A549 (cell line): ENCODE measurements around the gene HLX. TPM values are rescaled to one million over a fixed set of nuclear protein-coding genes. Genes with fewer than 3 reads are reported as not detected.

Experiments used
- ATAC-seq, 2 experiments: fragments of 200-7000 bp in 1 of 2; fragments of >200 bp in 1 of 2; cut with Nextera tagmentation in 1 of 2; cut with Tn5 transposase in 1 of 2; 3 replicates each; pipeline versions ENCODE4 v1.8.0 to v1.9.1; 2018 to 2020; ENCODE audit warnings: mild to moderate bottlenecking in 1 of 2, moderate library complexity in 1 of 2
- CTCF ChIA-PET: fragments of 300-600 bp; sonication (Branson Sonifier 250); formaldehyde crosslinking; extraction: SDS; loops from one replicate; lab custom pipeline; 2021; ENCODE audit warnings: antibody characterized with exemption, inconsistent platforms; lab: Yijun Ruan, JAX
- POLR2A ChIA-PET: fragments of 350-600 bp; formaldehyde crosslinking; extraction: SDS; loops from one replicate; lab custom pipeline; 2021; ENCODE audit warnings: antibody characterized with exemption, inconsistent platforms; lab: Yijun Ruan, JAX
- DNase-seq, 2 experiments: peaks; one replicate each; pipeline versions ENCODE4 v3.0.0 to v3.0.0-alpha.2; 2011 to 2016; ENCODE audit warnings: low read depth in 1 of 2, low spot score in 1 of 2
- FAIRE-seq: peaks from 2 replicates; lab custom pipeline; 2011; peaks lifted over from hg19 to GRCh38; lab: Jason Lieb, UNC
- H3K27ac ChIP-seq, 2 experiments: fragments of >200 bp; sonication (Bioruptor Twin); formaldehyde crosslinking; 3 replicates each; pipeline ENCODE4 v1.5.1; 2016 to 2017
- H3K4me1 ChIP-seq: fragments of >200 bp; sonication (Bioruptor Twin); formaldehyde crosslinking; 3 replicates; pipeline ENCODE4 v1.6.1; 2016
- H3K4me2 ChIP-seq: fragments of >200 bp; sonication (Bioruptor Twin); formaldehyde crosslinking; 3 replicates; pipeline ENCODE4 v1.6.1; 2016
- H3K4me3 ChIP-seq: fragments of >200 bp; sonication (Bioruptor Twin); formaldehyde crosslinking; 3 replicates; pipeline ENCODE4 v1.5.1; 2016
- H3K9me3 ChIP-seq: fragments of >200 bp; sonication (Bioruptor Twin); formaldehyde crosslinking; 3 replicates; pipeline ENCODE4 v1.6.1; 2016
- BHLHE40 ChIP-seq: IDR thresholded peaks from 2 replicates; pipeline ENCODE4 v1.6.1; 2012; ENCODE audit warnings: low read depth, low read length, inconsistent platforms
- CHD2 ChIP-seq: fragments of 150-350 bp; IDR thresholded peaks from 2 replicates; pipeline ENCODE4 v1.6.1; 2014; ENCODE audit warnings: low read length; ENCODE audit not compliant: partially characterized antibody
- CHD4 ChIP-seq: fragments of 200-600 bp; sonication (generic); IDR thresholded peaks from 2 replicates; pipeline ENCODE4 v1.6.1; 2016; ENCODE audit warnings: antibody characterized with exemption, mild to moderate bottlenecking, borderline replicate concordance
- E2F6 ChIP-seq: IDR thresholded peaks from 2 replicates; pipeline ENCODE4 v1.6.1; 2012; ENCODE audit warnings: low read depth, borderline replicate concordance
- EHF ChIP-seq: fragments of 250-450 bp; sonication (Bioruptor Pico); IDR thresholded peaks from 2 replicates; pipeline ENCODE4 v1.5.0; 2020; ENCODE audit warnings: mild to moderate bottlenecking
- EHMT2 ChIP-seq: fragments of 200-600 bp; sonication (generic); IDR thresholded peaks from 2 replicates; pipeline ENCODE4 v1.6.1; 2016; ENCODE audit warnings: antibody characterized with exemption, low read depth, mild to moderate bottlenecking, moderate library complexity
- EP300 ChIP-seq, 2 experiments: fragments of >200 bp; sonication (Bioruptor Twin); formaldehyde crosslinking; IDR thresholded peaks; 2 replicates in 1 of 2; 3 replicates in 1 of 2; pipeline ENCODE4 v1.6.1; 2016 to 2017
- ESRRA ChIP-seq: fragments of 150-350 bp; IDR thresholded peaks from 2 replicates; pipeline ENCODE4 v1.6.1; 2014; ENCODE audit warnings: mild to moderate bottlenecking, low read length, borderline replicate concordance
- FOSL2 ChIP-seq, 2 experiments: fragments of 450-650 bp in 1 of 2; fragments of >200 bp in 1 of 2; sonication (Bioruptor Twin) in 1 of 2; formaldehyde crosslinking; IDR thresholded peaks; 2 replicates each; pipeline versions ENCODE4 v1.5.0 to v1.6.1; 2016 to 2020; ENCODE audit warnings: mild to moderate bottlenecking in 1 of 2, moderate library complexity in 1 of 2
- FOXS1 ChIP-seq: fragments of 250-450 bp; sonication (Bioruptor Pico); IDR thresholded peaks from 2 replicates; pipeline ENCODE4 v1.5.0; 2020; ENCODE audit warnings: mild to moderate bottlenecking, moderate library complexity
- HOXA7 ChIP-seq: fragments of 250-450 bp; sonication (Bioruptor Pico); IDR thresholded peaks from 2 replicates; pipeline ENCODE4 v1.5.0; 2020; ENCODE audit warnings: mild to moderate bottlenecking, moderate library complexity
- HOXB5 ChIP-seq: fragments of 250-450 bp; sonication (Bioruptor Pico); IDR thresholded peaks from 2 replicates; pipeline ENCODE4 v1.5.0; 2020; ENCODE audit warnings: mild to moderate bottlenecking, moderate library complexity
- JUNB ChIP-seq: fragments of >200 bp; sonication (Bioruptor Twin); formaldehyde crosslinking; IDR thresholded peaks from 2 replicates; pipeline ENCODE4 v1.6.1; 2016
- MYC ChIP-seq: IDR thresholded peaks from 2 replicates; pipeline ENCODE4 v1.6.1; 2012; ENCODE audit warnings: mild to moderate bottlenecking, inconsistent platforms, low read length, improper control_type of control experiment, borderline replicate concordance
- NFE2L2 ChIP-seq: fragments of 150-350 bp; conservative IDR thresholded peaks from 2 replicates; pipeline ENCODE4 v1.6.1; 2014; ENCODE audit warnings: low read length
- NPAS2 ChIP-seq: fragments of 250-450 bp; sonication (Bioruptor Pico); IDR thresholded peaks from 2 replicates; pipeline ENCODE4 v1.8.0; 2022; ENCODE audit warnings: mild to moderate bottlenecking, moderate library complexity, borderline replicate concordance
- POLR2AphosphoS2 ChIP-seq: conservative IDR thresholded peaks from 2 replicates; pipeline ENCODE4 v1.6.1; 2012; ENCODE audit warnings: low read length, improper control_type of control experiment, inconsistent platforms
- RFX5 ChIP-seq: fragments of 450-650 bp; IDR thresholded peaks from 2 replicates; pipeline ENCODE4 v1.7.1; 2014; ENCODE audit warnings: antibody characterized with exemption, mild to moderate bottlenecking, moderate library complexity
- TP53 ChIP-seq: fragments of 250-450 bp; sonication (Bioruptor Pico); IDR thresholded peaks from 2 replicates; pipeline ENCODE4 v1.5.0; 2021; ENCODE audit warnings: mild to moderate bottlenecking, moderate library complexity
- ZC3H11A ChIP-seq: fragments of 450-650 bp; IDR thresholded peaks from 2 replicates; pipeline ENCODE4 v1.6.1; 2014; ENCODE audit warnings: antibody characterized with exemption, mild to moderate bottlenecking
- ZNF302 ChIP-seq: fragments of 250-450 bp; sonication (Bioruptor Pico); IDR thresholded peaks from 2 replicates; pipeline ENCODE4 v1.9.0; 2021; ENCODE audit warnings: inconsistent platforms, mild to moderate bottlenecking, moderate library complexity
- ZSCAN20 ChIP-seq: fragments of 250-450 bp; sonication (Bioruptor Pico); IDR thresholded peaks from 2 replicates; pipeline ENCODE4 v1.8.0; 2022; ENCODE audit warnings: mild to moderate bottlenecking, moderate library complexity
- WGBS: methylation state at CpG from one replicate; pipeline ENCODE4 v1.1.6; 2017; ENCODE audit errors: missing lambda C conversion rate; 5-methylcytosine and 5-hydroxymethylcytosine counted together
- polyA plus RNA-seq, 4 experiments: library from polyadenylated mRNA; depleted of rRNA in 3 of 4; stranded (reverse); fragments of >200 nt; fragmentation: RNase III in 1 of 4; extraction: RNeasy Plus Mini Kit Qiagen cat#74134 plus additional on column Dnase treatment in 1 of 4; gene quantifications; 2 replicates in 3 of 4; 3 replicates in 1 of 4; pipeline ENCODE4 v1.2.3, GENCODE V29; 2011 to 2017
- TF ChIP-seq, protein P1 (sequence below): fragments of >200 bp; sonication (Bioruptor Twin); formaldehyde crosslinking; IDR thresholded peaks from 3 replicates; pipeline ENCODE4 v1.6.1; 2016
- TF ChIP-seq, protein P2 (sequence below): IDR thresholded peaks from 2 replicates; pipeline ENCODE4 v1.6.1; 2012

HLX gene
- polyA plus RNA-seq, 2 of the 4 experiments (the other 2 are of a cell fraction): 0.70 to 5.6 TPM

DNA sequence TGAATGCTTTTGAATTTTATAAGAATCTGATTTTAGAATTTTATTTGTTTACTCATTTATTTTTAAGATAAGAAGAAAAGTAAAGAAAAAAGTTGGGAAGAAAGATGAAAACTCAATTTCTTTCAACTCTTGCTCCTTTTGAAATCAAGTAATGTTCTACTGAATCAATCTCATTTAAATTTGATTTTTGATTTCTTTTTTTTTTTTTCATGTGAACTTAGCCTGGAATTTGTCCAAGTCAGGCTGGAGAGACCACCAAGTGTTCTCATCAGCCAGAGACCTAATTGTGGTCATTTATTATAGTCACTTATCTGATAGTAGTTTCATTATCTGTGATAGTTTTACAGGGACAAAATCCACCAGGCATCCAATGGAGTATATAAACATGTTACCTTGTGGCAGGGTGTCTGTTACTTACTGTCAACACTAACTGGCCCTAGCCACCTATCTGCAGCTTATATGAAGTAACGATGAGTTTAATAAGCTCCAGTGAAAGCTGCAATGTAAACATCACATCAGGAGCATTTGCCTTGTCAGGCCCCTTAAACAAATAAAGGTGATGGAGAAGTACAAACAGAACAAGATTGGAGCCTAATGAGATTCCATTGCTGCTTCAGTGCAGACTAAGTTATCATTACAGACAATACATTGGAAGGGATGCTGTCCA is 39.2 kb downstream of the HLX start:
- Histone ChIP-seq H3K4me2 (no peak overlapping the region), H3K4me1 (0 out of 3 replicates have a peak, but pooled peaks cover 5% of the 10 kb centered on the region), H3K4me3 (no peak overlapping the region), H3K9me3 (no peaks in the 10 kb centered on the region), H3K27ac (no peak overlapping the region)
- no peak for DNase-seq
- FAIRE-seq: no peak
- WGBS: 5% methylated on average over 1 of the region's 1 CpG
- ATAC-seq: no peak
- no peak for TF ChIP-seq ZSCAN20 (CRISPR knock-in tag)
- TF ChIP-seq EHF (CRISPR knock-in tag): no peak
- TF ChIP-seq POLR2AphosphoS2: no peak
- TF ChIP-seq NFE2L2: no peak
- TF ChIP-seq ZNF302 (CRISPR knock-in tag): no peak
- no peak for TF ChIP-seq ZC3H11A
- no peak for TF ChIP-seq E2F6
- TF ChIP-seq NPAS2: no peak
- no peak for TF ChIP-seq CHD2
- no peak for TF ChIP-seq FOXS1 (CRISPR knock-in tag)
- no peak for TF ChIP-seq ESRRA
- no peak for TF ChIP-seq CHD4
- TF ChIP-seq HOXA7 (CRISPR knock-in tag): no peak
- no peak for TF ChIP-seq JUNB
- ChIA-PET CTCF (interaction anchor here (0.9 kb wide), 1 partner anchor 39 kb away, joined by 5 read pairs; the partner anchor contains the start of gene HLX), POLR2A (no interaction called here)

- TF ChIP-seq EP300 (IDR thresholded peaks at IDR 0.05): no peak
- no peak for TF ChIP-seq RFX5
- TF ChIP-seq FOSL2 (IDR thresholded peaks at IDR 0.05): no peak
- no peak for TF ChIP-seq FOSL2 (CRISPR knock-in tag; IDR thresholded peaks at IDR 0.05)
- no peak for TF ChIP-seq EHMT2
- TF ChIP-seq HOXA7 (CRISPR knock-in tag): no peak
- no peak for TF ChIP-seq EHF (CRISPR knock-in tag)
- TF ChIP-seq HOXB5 (CRISPR knock-in tag): no peak
- TF ChIP-seq, protein P1, sequence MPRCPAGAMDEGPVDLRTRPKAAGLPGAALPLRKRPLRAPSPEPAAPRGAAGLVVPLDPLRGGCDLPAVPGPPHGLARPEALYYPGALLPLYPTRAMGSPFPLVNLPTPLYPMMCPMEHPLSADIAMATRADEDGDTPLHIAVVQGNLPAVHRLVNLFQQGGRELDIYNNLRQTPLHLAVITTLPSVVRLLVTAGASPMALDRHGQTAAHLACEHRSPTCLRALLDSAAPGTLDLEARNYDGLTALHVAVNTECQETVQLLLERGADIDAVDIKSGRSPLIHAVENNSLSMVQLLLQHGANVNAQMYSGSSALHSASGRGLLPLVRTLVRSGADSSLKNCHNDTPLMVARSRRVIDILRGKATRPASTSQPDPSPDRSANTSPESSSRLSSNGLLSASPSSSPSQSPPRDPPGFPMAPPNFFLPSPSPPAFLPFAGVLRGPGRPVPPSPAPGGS: no peak
- TF ChIP-seq TP53: no peak
- no peak for TF ChIP-seq ESRRA
- no peak for TF ChIP-seq MYC
- TF ChIP-seq BHLHE40: no peak
- TF ChIP-seq, protein P2, sequence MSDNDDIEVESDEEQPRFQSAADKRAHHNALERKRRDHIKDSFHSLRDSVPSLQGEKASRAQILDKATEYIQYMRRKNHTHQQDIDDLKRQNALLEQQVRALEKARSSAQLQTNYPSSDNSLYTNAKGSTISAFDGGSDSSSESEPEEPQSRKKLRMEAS: no peak
- Histone ChIP-seq H3K4me3 (no peak overlapping the region), H3K4me1 (0 out of 3 replicates have a peak, but pooled peaks cover 5% of the 10 kb centered on the region), H3K9me3 (no peaks in the 10 kb centered on the region), H3K27ac (no peak overlapping the region), H3K4me2 (no peak overlapping the region)
- DNase-seq: no peak
- ChIA-PET CTCF (no interaction called here), POLR2A (no interaction called here)
- no peak for FAIRE-seq
- 59% methylated on average over 2 of the region's 2 CpGs for WGBS
- no peak for ATAC-seq
These were observed 41.7 kb downstream of the HLX start for GRCh38 chr1:220920967-220921366.
